ENCODE results near the gene DENND10.
"Not testable (repeated sequence)": the region's sequence is repeated elsewhere in the genome, so short reads cannot be mapped to it uniquely, and the experiment has no call there.

DENND10 gene

DNA sequence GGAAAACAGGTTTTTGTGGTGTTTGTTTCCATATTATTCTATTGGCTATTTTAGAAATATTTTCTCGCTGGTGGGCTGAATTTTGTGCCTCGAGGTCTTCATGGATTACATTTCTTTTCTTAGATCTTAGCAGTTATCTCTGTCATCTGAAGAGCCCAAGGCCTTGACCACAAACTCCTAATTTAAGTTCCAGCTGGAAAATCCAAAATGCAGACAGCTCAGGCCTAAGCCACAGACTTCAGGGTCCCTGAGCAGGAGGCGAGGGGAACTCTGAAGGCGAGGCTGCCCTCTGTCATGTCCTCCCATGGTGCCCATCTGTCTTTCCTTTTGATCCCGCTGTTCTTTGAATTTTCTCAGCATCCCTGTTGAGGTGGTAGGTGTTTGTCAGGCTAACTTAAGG, 14.3 kb downstream of the DENND10 start:
- Histone ChIP-seq H3K36me3 (ENCODE audit: control insufficient read depth, insufficient read depth, low read length) (peaks cover 26% of the 10 kb centered on the region), H3K27me3 (ENCODE audit: control insufficient read depth, insufficient read depth, low read length) (no peaks in the 10 kb centered on the region), H3K4me1 (ENCODE audit: control insufficient read depth, insufficient read depth, low read length) (no peaks in the 10 kb centered on the region), H3K9me3 (ENCODE audit: control insufficient read depth, insufficient read depth, low read length) (no peaks in the 10 kb centered on the region), H3K9ac (ENCODE audit: low read depth, low read length) (no peak overlapping the region), H3K4me3 (ENCODE audit: low read depth, low read length) (no peak overlapping the region)

- H3K9ac ChIP-seq (ENCODE audit: low read depth, low read length) = no peak overlapping the region
- H3K9me3 ChIP-seq (ENCODE audit: control insufficient read depth, insufficient read depth, low read length) = no peaks in the 10 kb centered on the region
- H3K4me3 ChIP-seq (ENCODE audit: low read depth, low read length) = no peak overlapping the region
- H3K36me3 ChIP-seq (ENCODE audit: control insufficient read depth, insufficient read depth, low read length) = peaks cover 20% of the 10 kb centered on the region
- no peaks in the 10 kb centered on the region for H3K4me1 ChIP-seq (ENCODE audit: control insufficient read depth, insufficient read depth, low read length)
- H3K27me3 ChIP-seq (ENCODE audit: control insufficient read depth, insufficient read depth, low read length) = no peaks in the 10 kb centered on the region
Measured at GRCh38 chr10:119119400-119119799, 15.5 kb downstream of the DENND10 start.

GRCh38 chr10:119120413-119120867, 16.5 kb downstream of the DENND10 start:
- no peaks in the 10 kb centered on the region for H3K27me3 ChIP-seq (ENCODE audit: control insufficient read depth, insufficient read depth, low read length)
- no peaks in the 10 kb centered on the region for H3K4me1 ChIP-seq (ENCODE audit: control insufficient read depth, insufficient read depth, low read length)
- peaks cover 18% of the 10 kb centered on the region for H3K36me3 ChIP-seq (ENCODE audit: control insufficient read depth, insufficient read depth, low read length)
- H3K4me3 ChIP-seq (ENCODE audit: low read depth, low read length) = no peak overlapping the region
- H3K9ac ChIP-seq (ENCODE audit: low read depth, low read length) = no peak overlapping the region
- no peaks in the 10 kb centered on the region for H3K9me3 ChIP-seq (ENCODE audit: control insufficient read depth, insufficient read depth, low read length)

DNA sequence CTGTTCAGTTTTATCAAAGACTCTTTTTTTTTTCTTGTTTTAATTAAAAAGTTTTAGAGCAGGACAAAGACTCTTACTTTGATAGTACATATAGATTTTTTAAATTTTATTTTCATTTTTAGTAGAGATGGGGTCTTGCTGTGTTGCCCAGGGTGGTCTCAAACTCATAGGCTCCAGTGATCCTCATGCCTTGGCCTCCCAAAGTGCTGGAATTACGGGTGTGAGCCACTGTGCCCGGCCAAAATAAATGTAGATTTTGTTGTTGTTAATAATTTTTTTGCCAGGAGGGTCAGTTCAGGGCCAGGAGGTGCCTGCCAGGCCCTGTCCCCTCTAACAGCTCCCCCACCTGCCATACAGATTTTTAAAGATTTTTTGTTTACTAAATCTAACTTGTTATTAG, 17.0 kb downstream of the DENND10 start:
- H3K9ac ChIP-seq (ENCODE audit: low read depth, low read length) = no peak overlapping the region
- H3K4me1 ChIP-seq (ENCODE audit: control insufficient read depth, insufficient read depth, low read length) = no peaks in the 10 kb centered on the region
- H3K4me3 ChIP-seq (ENCODE audit: low read depth, low read length) = no peak overlapping the region
- no peaks in the 10 kb centered on the region for H3K9me3 ChIP-seq (ENCODE audit: control insufficient read depth, insufficient read depth, low read length)
- no peaks in the 10 kb centered on the region for H3K27me3 ChIP-seq (ENCODE audit: control insufficient read depth, insufficient read depth, low read length)
- H3K36me3 ChIP-seq (ENCODE audit: control insufficient read depth, insufficient read depth, low read length) = peaks cover 18% of the 10 kb centered on the region

DNA sequence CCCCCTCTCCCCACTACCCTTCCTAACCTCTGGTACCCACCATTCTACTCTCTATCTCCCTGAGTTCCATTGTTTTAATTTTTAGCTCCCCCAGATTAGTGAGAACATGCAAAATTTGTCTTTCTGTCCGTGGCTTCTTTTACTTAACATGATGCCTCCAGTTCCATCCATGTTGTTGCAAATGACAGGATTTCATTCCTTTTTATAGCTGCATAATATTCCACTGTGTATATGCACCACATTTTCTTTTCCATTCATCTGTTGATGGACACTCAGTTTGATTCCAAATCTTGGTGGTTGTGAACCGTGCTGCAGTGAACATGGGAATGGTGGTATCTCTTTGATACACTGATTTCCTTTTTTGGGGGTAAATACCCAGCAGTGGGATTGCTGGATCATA, 22.0 kb downstream of the DENND10 start:
- Histone ChIP-seq H3K27me3 (ENCODE audit: control insufficient read depth, insufficient read depth, low read length) (no peaks in the 10 kb centered on the region), H3K4me1 (ENCODE audit: control insufficient read depth, insufficient read depth, low read length) (no peaks in the 10 kb centered on the region), H3K9me3 (ENCODE audit: control insufficient read depth, insufficient read depth, low read length) (no peaks in the 10 kb centered on the region), H3K36me3 (ENCODE audit: control insufficient read depth, insufficient read depth, low read length) (peaks cover 18% of the 10 kb centered on the region), H3K9ac (ENCODE audit: low read depth, low read length) (no peak overlapping the region), H3K4me3 (ENCODE audit: low read depth, low read length) (no peak overlapping the region)

GRCh38 chr10:119129721-119130120, 25.8 kb downstream of the DENND10 start:
- Histone ChIP-seq H3K9ac (ENCODE audit: low read depth, low read length) (no peak overlapping the region), H3K36me3 (ENCODE audit: control insufficient read depth, insufficient read depth, low read length) (peaks cover 22% of the 10 kb centered on the region), H3K9me3 (ENCODE audit: control insufficient read depth, insufficient read depth, low read length) (no peaks in the 10 kb centered on the region), H3K4me1 (ENCODE audit: control insufficient read depth, insufficient read depth, low read length) (no peaks in the 10 kb centered on the region), H3K4me3 (ENCODE audit: low read depth, low read length) (no peak overlapping the region), H3K27me3 (ENCODE audit: control insufficient read depth, insufficient read depth, low read length) (no peaks in the 10 kb centered on the region)

DNA sequence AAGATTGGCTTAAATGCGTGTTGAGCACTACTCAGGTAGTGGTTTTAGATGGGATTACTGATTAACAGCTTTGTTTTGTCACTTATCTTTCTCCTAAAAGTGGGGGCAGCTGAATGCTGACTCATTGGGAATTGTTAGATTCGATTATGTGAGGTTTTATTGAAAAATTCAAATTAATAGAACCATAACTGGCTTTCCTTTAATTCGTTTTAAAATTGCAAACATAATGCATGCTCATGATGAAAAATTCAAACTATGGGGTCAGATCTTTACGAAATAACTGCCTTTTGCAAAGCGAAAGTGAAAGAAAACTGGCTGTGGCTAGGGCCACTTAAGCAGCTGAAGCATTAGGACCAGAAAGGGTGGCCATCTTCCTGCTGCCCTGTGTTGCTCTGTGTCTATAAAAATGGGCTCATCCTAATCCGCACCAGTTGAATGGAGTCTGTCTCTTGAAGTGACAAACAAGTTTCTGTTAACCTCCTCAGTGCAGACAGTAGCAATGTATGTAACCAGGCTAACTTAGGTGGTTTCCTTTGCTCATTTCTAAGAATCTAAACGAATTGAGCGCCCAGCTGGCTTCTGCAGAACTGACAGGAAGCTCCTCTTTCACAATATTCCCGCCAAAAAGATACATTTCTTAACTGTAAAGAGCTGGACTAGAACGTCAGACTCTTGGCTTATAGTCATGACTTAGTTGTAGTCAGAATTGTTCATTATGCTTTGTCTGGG, 27.8 kb downstream of the DENND10 start:
- H3K36me3 ChIP-seq (ENCODE audit: control insufficient read depth, insufficient read depth, low read length) = peaks cover 25% of the 10 kb centered on the region
- no peaks in the 10 kb centered on the region for H3K27me3 ChIP-seq (ENCODE audit: control insufficient read depth, insufficient read depth, low read length)
- H3K9me3 ChIP-seq (ENCODE audit: control insufficient read depth, insufficient read depth, low read length) = no peaks in the 10 kb centered on the region
- H3K4me3 ChIP-seq (ENCODE audit: low read depth, low read length) = no peak overlapping the region
- no peak overlapping the region for H3K9ac ChIP-seq (ENCODE audit: low read depth, low read length)
- no peaks in the 10 kb centered on the region for H3K4me1 ChIP-seq (ENCODE audit: control insufficient read depth, insufficient read depth, low read length)

GRCh38 chr10:119132521-119133345, 28.8 kb downstream of the DENND10 start:
- H3K9ac ChIP-seq (ENCODE audit: low read depth, low read length) = no peak overlapping the region
- H3K9me3 ChIP-seq (ENCODE audit: control insufficient read depth, insufficient read depth, low read length) = no peaks in the 10 kb centered on the region
- H3K4me1 ChIP-seq (ENCODE audit: control insufficient read depth, insufficient read depth, low read length) = no peaks in the 10 kb centered on the region
- no peaks in the 10 kb centered on the region for H3K27me3 ChIP-seq (ENCODE audit: control insufficient read depth, insufficient read depth, low read length)
- H3K4me3 ChIP-seq (ENCODE audit: low read depth, low read length) = no peak overlapping the region
- H3K36me3 ChIP-seq (ENCODE audit: control insufficient read depth, insufficient read depth, low read length) = peaks cover 25% of the 10 kb centered on the region

- Histone ChIP-seq H3K4me1 (ENCODE audit: control insufficient read depth, insufficient read depth, low read length) (no peaks in the 10 kb centered on the region), H3K36me3 (ENCODE audit: control insufficient read depth, insufficient read depth, low read length) (peaks cover 22% of the 10 kb centered on the region), H3K4me3 (ENCODE audit: low read depth, low read length) (no peak overlapping the region), H3K27me3 (ENCODE audit: control insufficient read depth, insufficient read depth, low read length) (no peaks in the 10 kb centered on the region), H3K9ac (ENCODE audit: low read depth, low read length) (no peak overlapping the region), H3K9me3 (ENCODE audit: control insufficient read depth, insufficient read depth, low read length) (no peaks in the 10 kb centered on the region)
Measured at GRCh38 chr10:119133949-119134348, 30.0 kb downstream of the DENND10 start.

DNA sequence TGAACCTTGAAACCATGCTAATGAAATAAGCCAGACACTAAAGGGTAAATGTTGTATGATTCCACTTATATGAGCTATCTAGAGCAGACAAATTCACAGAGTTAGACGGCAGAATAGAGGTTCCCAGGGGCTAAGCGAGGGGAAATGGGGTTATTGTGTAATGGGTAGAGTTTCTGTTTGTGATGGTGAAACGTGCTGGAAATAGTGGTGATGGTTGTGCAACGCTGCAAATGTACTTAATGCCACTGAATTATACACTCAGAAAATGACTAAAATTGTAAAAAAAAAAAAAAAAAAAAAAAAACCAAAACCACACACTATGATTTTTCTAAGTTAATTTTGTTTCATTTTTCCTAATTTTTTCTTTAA, 31.6 kb downstream of the DENND10 start:
- Histone ChIP-seq H3K4me1 (ENCODE audit: control insufficient read depth, insufficient read depth, low read length) (no peaks in the 10 kb centered on the region), H3K4me3 (ENCODE audit: low read depth, low read length) (no peak overlapping the region), H3K9me3 (ENCODE audit: control insufficient read depth, insufficient read depth, low read length) (no peaks in the 10 kb centered on the region), H3K36me3 (ENCODE audit: control insufficient read depth, insufficient read depth, low read length) (peaks cover 12% of the 10 kb centered on the region), H3K9ac (ENCODE audit: low read depth, low read length) (no peak overlapping the region), H3K27me3 (ENCODE audit: control insufficient read depth, insufficient read depth, low read length) (no peaks in the 10 kb centered on the region)

- H3K9me3 ChIP-seq (ENCODE audit: control insufficient read depth, insufficient read depth, low read length) = no peaks in the 10 kb centered on the region
- H3K4me1 ChIP-seq (ENCODE audit: control insufficient read depth, insufficient read depth, low read length) = no peaks in the 10 kb centered on the region
- peaks cover 9% of the 10 kb centered on the region for H3K36me3 ChIP-seq (ENCODE audit: control insufficient read depth, insufficient read depth, low read length)
- no peaks in the 10 kb centered on the region for H3K27me3 ChIP-seq (ENCODE audit: control insufficient read depth, insufficient read depth, low read length)
- H3K9ac ChIP-seq (ENCODE audit: low read depth, low read length) = no peak overlapping the region
- H3K4me3 ChIP-seq (ENCODE audit: low read depth, low read length) = no peak overlapping the region
Measured at GRCh38 chr10:119136084-119136483, 32.2 kb downstream of the DENND10 start.

DNA sequence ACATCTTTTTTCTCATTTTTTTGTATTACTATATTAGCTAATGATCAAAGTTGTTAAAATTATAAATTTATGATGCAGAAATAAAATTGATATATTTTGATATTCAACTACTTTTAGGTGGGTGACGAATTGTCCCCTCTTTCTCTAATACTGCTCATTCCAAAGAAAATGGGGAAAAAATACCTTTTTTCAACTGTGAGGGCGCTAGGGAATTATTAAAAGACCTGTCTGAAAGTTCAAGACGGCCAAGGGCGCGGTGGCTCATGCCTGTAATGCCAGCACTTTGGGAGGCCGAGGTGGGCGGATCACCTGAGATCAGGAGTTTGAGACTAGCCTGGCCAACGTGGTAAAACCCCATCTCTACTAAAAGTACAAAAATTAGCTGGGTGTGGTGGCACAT, 34.0 kb downstream of the DENND10 start:
- not testable (repeated sequence) for H3K27me3 ChIP-seq (ENCODE audit: control insufficient read depth, insufficient read depth, low read length); H3K4me1 ChIP-seq (ENCODE audit: control insufficient read depth, insufficient read depth, low read length); H3K9me3 ChIP-seq (ENCODE audit: control insufficient read depth, insufficient read depth, low read length); H3K4me3 ChIP-seq (ENCODE audit: low read depth, low read length); H3K9ac ChIP-seq (ENCODE audit: low read depth, low read length)
- H3K36me3 ChIP-seq (ENCODE audit: control insufficient read depth, insufficient read depth, low read length) = peaks cover 11% of the 10 kb centered on the region
